ENCODE results near the gene ASF1B. TPM values are rescaled to one million over a fixed set of nuclear protein-coding genes. Genes with fewer than 3 reads are reported as not detected.
"Not testable (repeated sequence)": the region's sequence is repeated elsewhere in the genome, so short reads cannot be mapped to it uniquely, and the experiment has no call there.

Gene ASF1B
- total RNA-seq, 1 donor from 2014 or later = 2.0 TPM

GRCh38 chr19:14162871-14163297 lies 26.5 kb upstream of the ASF1B start:
- no peak for ATAC-seq
- intact Hi-C loops (cut with DNase I) = no loop called here

DNA sequence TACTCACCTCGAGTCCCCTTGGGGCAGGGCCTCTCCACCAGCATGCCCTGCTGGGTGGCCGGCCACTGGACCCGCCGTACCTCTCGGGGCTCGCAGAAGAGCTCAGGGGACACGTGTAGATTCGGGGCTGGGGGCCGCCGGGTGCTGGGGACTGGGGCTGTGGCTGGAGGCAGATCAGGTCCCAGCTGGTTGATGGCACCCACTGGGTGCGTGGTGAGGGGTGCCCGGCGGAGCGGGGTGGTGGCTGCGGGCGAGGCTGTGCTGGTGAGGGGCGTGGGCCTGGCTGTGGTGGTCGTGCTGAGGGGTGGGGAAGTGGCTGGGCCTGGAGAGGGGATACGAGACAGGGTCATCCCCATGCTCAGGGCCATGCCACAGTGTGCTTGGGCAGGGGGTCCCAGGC lies 24.9 kb upstream of the ASF1B start:
- intact Hi-C loops (cut with DNase I) = no loop called here
- no peak for ATAC-seq

More at GRCh38 chr19:14162871-14163297, 26.5 kb upstream of the ASF1B start:
- DNase-seq (ENCODE audit: missing footprints) = no peak

GRCh38 chr19:14160017-14160703 lies 23.8 kb upstream of the ASF1B start:
- DNase-seq (ENCODE audit: missing footprints) = no peak
- no peak for ATAC-seq
- intact Hi-C loops (cut with DNase I) = no loop called here

More for the DNA sequence above, 24.9 kb upstream of the ASF1B start:
- DNase-seq (ENCODE audit: missing footprints) = no peak

DNA sequence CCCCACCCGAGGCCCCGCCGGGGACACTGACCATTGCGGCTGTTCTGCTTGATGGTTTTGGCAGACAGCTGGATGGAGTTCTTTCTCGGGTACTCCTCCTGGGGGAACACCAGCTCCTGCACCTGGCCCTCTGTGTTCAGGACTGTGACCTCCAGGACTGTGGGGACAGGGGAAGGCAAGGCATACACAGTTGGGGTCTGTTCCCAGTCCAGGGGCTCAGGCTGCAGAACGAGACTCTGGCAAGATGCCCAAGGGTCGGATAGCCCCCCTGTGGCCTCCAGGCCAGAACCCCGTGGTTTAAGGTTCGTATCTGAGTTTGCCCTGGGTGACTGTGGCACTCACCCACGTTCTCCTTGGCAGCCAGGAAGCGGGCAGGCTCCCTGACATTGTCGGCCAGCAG lies 22.7 kb upstream of the ASF1B start:
- no peak for DNase-seq (ENCODE audit: missing footprints)

DNA sequence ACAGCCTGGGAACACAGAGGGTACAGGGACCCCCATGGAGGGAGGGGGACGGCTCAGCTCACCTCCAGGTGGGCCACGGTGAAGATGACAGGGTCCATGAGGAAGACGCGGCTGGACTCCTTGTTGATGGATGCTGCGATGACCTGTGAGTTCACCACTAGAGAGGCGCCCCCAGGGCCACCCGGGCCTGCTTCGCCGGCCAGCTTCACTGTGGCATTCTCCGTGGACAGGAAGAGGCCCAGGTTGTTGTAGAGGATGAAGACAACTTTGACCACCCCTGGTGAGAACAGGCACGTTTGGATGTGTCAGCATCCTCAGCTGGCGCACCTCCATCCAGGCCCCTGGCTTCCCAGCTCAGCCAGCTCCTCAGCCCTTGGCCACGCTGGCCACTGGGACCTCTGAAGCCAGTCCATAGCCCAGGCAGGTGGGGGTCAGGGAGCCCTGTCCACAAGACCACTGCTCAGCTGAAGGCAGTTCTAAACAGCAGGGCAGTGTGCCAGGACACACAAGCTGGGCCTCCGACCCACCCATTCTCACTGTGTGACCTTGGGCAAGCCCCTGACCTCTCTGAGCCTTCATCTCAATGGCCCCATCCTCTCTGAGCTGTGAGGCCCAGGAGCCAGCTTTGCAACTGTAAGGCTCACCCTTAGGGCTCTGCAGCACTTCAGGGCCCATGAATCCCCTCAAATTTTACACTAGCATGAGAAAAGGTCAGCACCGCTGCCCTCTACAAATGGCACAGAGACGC lies 22.1 kb upstream of the ASF1B start:
- intact Hi-C loops (cut with DNase I) = no loop called here
- DNase-seq (ENCODE audit: missing footprints) = no peak
- no peak for ATAC-seq

More for the DNA sequence above, 22.7 kb upstream of the ASF1B start:
- ATAC-seq = no peak
- intact Hi-C loops (cut with DNase I) = no loop called here

DNA sequence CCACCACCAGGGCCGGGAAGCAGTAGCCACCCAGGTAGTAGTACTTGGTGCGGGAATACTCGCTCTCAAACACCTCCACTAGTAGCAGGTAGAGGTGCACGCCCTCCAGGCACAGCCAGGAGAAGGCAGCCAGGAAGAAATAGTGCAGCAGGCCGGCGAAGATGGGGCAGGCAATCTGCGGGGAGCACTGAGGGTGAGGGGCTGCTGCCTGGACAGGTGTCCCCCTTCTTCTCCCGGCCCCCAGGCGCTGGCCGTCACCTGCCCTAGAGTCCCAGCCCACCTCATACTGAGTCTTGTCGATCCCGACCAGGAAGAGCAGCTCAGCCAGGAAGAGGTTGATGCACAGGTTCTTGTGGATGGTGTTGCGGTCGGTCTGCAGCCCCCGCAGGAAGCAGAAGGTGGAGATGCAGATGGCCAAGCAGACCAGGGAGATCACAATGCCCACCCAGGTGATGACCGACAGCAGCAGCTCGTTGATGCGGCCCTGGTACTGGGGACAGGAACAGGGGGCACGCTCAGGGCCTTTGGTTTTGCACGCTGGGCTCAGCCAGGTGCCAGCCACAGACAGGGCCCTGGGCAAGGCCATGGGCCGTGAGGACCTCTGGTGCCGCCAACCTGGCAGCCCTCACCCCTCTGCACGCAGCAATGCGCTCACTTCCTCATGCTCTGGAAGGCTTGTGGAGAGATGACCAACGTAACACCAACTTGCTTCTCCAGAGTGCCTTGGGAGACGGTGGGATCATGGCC lies 20.8 kb upstream of the ASF1B start:
- ATAC-seq = no peak
- DNase-seq (ENCODE audit: missing footprints) = no peak
- intact Hi-C loops (cut with DNase I) = no loop called here

DNA sequence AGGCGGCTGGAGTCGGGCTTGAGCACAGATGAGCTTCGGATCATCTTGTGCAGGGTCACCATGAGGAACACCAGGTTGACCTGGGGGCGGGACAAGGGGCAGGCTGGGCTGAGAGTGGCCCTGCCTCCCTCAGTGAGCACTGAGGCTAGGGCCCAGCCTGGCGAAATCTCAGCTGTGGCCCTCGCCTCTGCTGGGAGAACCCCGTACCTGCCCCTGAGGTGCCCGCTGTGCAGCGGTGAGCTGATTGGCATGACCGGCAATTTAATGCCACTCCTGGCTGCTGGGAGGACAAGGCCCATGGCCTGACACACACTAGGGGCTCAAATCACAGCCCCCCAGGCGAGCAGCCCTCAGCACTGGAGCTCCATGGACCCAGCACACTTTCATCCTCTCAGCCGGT lies 19.7 kb upstream of the ASF1B start:
- intact Hi-C loops (cut with DNase I) = no loop called here
- DNase-seq (ENCODE audit: missing footprints) (no peak), ATAC-seq (no peak)

DNA sequence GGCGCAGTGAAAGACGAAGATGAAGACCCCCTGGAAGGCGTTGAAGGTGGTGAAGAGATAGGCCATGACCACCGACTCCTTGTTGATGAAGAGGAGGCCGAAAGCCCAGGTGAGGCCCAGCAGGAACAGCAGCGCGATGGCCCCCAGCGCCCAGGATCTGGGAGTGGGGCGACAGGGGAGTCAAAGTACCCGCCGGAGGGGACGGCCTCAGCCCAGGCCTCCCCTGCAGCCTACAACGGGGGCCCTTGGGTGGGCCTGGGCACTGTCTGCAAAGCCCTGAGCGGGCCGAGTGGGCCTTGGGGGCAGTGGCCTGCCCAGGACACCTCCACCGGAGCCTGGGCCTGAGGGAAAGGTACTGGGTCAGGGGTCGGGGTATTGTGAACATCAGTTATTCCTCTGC lies 19.0 kb upstream of the ASF1B start:
- intact Hi-C loops (cut with DNase I) = no loop called here
- DNase-seq (ENCODE audit: missing footprints) = no peak
- no peak for ATAC-seq

DNA sequence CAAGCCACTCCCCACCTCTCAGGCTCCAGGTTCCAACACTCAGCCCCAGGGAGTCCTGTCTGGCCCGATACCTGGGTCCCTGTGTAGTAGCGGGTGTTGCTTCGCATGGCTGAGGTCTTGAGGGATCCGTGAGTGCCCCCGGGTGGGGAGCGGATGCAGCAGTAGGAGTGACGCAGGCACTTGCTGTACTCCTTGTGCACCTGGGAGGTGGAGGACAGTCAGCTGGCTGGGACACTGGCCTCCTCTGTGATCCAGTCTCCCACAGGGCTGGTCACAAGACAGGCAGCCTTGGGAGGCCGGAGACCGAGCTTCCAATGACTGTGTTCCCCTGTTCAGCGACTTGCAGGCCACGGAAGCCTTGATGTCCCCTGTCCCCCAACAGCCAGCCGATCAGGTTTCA lies 16.3 kb upstream of the ASF1B start:
- intact Hi-C loops (cut with DNase I) = no loop called here
- no peak for ATAC-seq
- DNase-seq (ENCODE audit: missing footprints) = no peak

DNA sequence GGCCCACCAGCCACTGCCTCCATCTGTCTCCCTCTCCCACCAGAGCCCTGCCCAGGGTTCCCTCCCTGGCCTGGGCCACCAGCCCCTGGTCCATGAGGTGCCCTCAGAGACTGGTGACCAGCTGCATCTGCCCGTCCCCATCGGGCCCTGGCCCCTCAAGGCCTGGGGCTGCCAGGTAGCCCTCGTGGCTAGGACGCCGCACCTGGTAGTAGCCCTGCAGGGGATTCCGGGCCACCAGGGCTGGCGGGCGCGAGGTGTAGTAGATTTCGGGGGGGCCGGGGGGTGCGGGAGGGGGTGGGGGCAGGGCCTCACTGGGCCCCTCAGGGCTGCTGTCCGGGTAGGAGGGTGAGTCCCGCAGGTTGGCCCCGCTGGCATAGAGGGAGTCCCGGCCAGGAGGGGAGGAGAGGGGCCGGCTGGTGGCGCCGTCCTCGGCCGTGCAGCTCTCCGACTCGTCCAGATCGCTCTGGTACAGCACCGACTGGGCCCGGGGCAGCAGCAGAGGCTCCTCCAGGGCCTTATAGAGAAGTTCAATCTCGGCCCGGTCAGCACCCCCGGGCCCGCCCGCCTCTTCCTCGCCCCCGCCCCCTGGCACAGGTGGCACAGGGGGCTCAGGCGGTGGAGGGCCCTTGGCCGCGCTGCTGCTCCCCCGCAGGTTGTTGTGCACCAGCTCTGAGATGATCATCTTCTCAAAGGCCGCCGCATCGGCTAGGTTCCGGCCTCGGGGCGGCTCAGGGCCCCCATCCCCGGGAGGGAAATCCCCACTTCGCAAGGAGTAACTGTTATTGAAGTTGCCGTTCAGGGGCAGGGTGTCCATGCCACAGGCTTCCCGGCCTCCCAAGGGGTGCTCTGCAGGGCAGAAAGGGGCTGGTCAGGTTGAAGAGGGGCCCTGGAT lies 14.6 kb upstream of the ASF1B start:
- DNase-seq (ENCODE audit: missing footprints) (no peak), ATAC-seq (no peak)
- intact Hi-C loops (cut with DNase I) = no loop called here

GRCh38 chr19:14150041-14150769 lies 13.8 kb upstream of the ASF1B start:
- intact Hi-C loops (cut with DNase I) = no loop called here
- ATAC-seq (no peak), DNase-seq (ENCODE audit: missing footprints) (no peak)

DNA sequence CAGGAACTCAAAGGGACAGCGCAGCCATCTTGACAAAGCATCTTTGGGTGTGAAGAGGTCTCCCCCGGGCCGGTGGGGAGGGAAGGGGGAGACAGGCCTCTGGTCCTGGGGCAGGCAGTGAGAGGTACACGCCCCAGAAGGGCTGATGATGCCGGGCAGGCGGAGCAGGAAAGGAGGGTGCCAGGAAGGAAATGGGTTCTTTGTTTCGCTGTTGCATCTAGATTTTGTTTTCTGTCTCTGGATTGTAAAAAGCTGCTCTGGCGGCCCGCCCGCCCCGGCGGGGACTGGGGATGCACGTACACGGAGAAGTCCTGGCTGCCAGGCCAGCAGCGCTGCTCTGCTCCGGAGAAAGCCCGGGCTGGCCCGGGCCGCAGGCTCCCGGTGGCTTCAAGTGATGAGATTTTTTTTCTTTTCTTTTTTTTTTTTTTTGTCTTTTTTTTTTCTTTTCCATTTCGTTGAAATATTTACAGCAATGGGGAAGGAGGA lies 13.2 kb upstream of the ASF1B start:
- DNase-seq (ENCODE audit: missing footprints) (peak; percentile 94), ATAC-seq (peak; percentile 62)
- intact Hi-C loops (cut with DNase I) = loop anchor here (5.0 to 10.0 kb wide), 3 partner anchors 198 to 325 kb away; partner anchors contain the start of gene PTGER1

- DNase-seq (ENCODE audit: missing footprints) (no peak), ATAC-seq (no peak)
- intact Hi-C loops (cut with DNase I) = loop anchor here (5.0 to 10.0 kb wide), 3 partner anchors 198 to 326 kb away; partner anchors contain the start of gene PTGER1
Observed at GRCh38 chr19:14148751-14149410, 12.5 kb upstream of the ASF1B start.

DNA sequence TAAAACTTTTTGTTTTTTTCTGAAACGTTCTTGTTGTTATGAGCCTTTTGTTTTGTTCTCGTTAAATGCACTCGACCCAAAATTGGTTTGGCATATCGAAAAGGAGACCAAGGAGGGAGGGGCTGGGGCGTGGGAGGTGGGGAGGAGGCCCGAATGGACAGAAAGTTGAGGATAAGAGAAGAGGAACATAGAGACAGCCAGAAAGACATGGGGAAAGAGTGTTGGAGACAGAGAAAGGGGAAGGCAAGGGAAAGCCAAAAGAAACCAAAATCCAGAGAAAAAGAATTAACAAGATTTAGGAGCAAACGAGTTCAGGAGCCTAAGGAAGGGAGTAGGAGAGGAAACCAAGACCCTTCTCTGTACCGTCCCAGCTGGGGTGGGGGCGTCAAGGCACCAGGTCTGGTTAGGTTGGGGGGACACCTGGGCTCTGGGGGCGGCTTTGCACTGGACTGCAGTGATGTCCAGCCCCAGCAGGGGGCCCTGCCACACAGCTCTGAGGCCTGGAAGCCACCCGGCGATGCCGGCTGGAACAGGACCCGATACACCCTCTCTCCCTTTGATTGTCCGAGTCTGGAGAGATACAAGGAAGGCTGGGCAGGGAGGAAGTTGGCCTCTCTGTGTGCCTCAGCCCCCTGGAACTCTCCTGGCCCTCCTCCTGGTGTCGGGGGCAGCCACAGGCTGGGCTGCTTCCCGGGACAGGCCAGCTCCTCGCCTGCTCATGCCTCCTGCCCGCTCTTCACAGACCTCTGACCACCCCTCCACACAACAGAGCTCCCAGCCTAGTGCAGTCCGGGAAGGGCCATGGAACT lies 11.6 kb upstream of the ASF1B start:
- DNase-seq (ENCODE audit: missing footprints) (peak; percentile 83), ATAC-seq (peak; percentile 83)
- intact Hi-C loops (cut with DNase I) = loop anchor here (5.0 to 10.0 kb wide), 3 partner anchors 199 to 327 kb away; partner anchors contain the start of gene PTGER1

GRCh38 chr19:14146789-14147216 lies 10.4 kb upstream of the ASF1B start:
- intact Hi-C loops (cut with DNase I) = loop anchor here (5.0 to 10.0 kb wide), 3 partner anchors 200 to 328 kb away; partner anchors contain the start of gene PTGER1
- DNase-seq (ENCODE audit: missing footprints) (no peak), ATAC-seq (no peak)

DNA sequence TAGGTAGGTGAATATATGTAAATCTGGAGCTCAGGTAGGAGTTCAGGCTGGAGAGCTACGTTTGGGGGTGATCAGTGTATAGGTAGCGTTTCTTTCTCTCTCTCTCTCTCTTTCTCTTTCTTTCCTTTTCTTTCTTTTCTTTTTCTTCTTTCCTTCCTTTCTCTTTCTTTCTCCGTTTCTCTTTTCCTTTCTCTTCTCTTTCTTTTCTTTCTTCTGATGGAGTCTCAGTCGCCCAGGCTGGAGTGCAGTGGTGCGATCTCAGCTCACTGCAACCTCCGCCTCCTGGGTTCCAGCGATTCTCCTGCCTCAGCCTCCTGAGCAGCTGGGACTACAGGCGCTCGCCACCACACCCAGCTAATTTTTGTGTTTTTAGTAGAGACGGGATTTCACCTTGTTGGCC lies 9.8 kb upstream of the ASF1B start:
- intact Hi-C loops (cut with DNase I) = loop anchor here (5.0 to 10.0 kb wide), 3 partner anchors 201 to 329 kb away; partner anchors contain the start of gene PTGER1
- ATAC-seq = not testable (repeated sequence)

More for the DNA sequence above, 9.8 kb upstream of the ASF1B start:
- DNase-seq (ENCODE audit: missing footprints) = not testable (repeated sequence)
